Muscle of leg (tissue), 11 donors: ENCODE results near the gene ATAD1. TPM values are rescaled to one million over a fixed set of nuclear protein-coding genes. Genes with fewer than 3 reads are reported as not detected.

Source experiments
- DNase-seq: peaks from one replicate; pipeline ENCODE4 v3.0.0; 2013
- H3K27ac ChIP-seq: one replicate; pipeline ENCODE4 v1.5.1; 2013; ENCODE audit warnings: mild to moderate bottlenecking, low read length, control low read depth
- H3K27me3 ChIP-seq: one replicate; pipeline ENCODE4 v1.6.1; 2013; ENCODE audit warnings: low read length; ENCODE audit not compliant: control insufficient read depth, insufficient read depth
- H3K36me3 ChIP-seq: one replicate; pipeline ENCODE4 v1.6.1; 2013; ENCODE audit warnings: low read length; ENCODE audit not compliant: control insufficient read depth, insufficient read depth
- H3K4me1 ChIP-seq: one replicate; pipeline ENCODE4 v1.6.1; 2013; ENCODE audit warnings: low read length; ENCODE audit not compliant: control insufficient read depth, insufficient read depth
- H3K4me3 ChIP-seq: one replicate; pipeline ENCODE4 v1.5.1; 2013; ENCODE audit warnings: low read length, control low read depth
- H3K9me3 ChIP-seq: replicated peaks from 2 replicates; pipeline ENCODE4 v1.6.1; 2013; ENCODE audit warnings: low read depth, low read length; ENCODE audit not compliant: control insufficient read depth
- WGBS: methylation state at CpG from one replicate; pipeline ENCODE4 v1.1.5; 2013; ENCODE audit warnings: missing lambda C conversion rate; ENCODE audit not compliant: insufficient coverage; 5-methylcytosine and 5-hydroxymethylcytosine counted together
- polyA plus RNA-seq, 8 donors: library from polyadenylated mRNA; unstranded; fragments of 120-200 nt; gene quantifications; one replicate each; pipeline versions ENCODE4 v1.2.1 to v1.2.3, GENCODE V29; 2013; ENCODE audit warnings: inconsistent platforms in 1 of 8, low replicate concordance in 1 of 8; ENCODE audit not compliant: insufficient read length in 8 of 8, insufficient read depth in 1 of 8
- total RNA-seq: library from RNA; stranded (reverse); fragments of 120-200 nt; gene quantifications from one replicate; pipeline ENCODE4 v1.2.4, GENCODE V29; 2013

The ATAD1 gene
- total and polyA plus RNA-seq, 9 donors, result 23.1 to 28.1 (median 26.6) TPM

DNA sequence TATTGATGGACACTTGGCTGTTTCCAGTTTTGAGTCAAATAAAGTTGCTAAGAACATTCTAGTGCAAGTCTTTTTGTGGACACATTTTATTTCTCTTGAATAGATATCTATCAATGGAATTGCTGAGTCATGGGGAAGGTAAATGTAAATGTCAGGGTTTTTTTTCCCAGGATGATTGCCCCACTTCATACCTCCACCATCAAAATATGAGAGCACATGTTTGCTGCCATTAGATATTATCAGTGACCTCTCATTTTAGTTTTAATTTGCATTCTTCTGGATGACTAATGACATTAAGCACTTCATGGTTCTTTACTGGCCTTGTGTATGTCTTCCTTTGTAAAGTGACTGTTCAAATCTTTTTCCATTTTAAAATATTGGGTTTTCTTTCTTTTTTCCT is 112.7 kb downstream of the ATAD1 start:
- no peak overlapping the region for H3K27ac ChIP-seq
- peaks cover 2% of the 10 kb centered on the region for H3K4me1 ChIP-seq
- no peak overlapping the region for H3K4me3 ChIP-seq
- H3K9me3 ChIP-seq, result no peaks in the 10 kb centered on the region
- no peaks in the 10 kb centered on the region for H3K36me3 ChIP-seq
- DNase-seq, result no peak
- H3K27me3 ChIP-seq, result no peaks in the 10 kb centered on the region

GRCh38 chr10:87703771-87704170 is 114.3 kb downstream of the ATAD1 start:
- DNase-seq, result peak; percentile 80
- no CpG with 5 or more reads among the region's 1 CpG for whole genome bisulfite sequencing

DNA sequence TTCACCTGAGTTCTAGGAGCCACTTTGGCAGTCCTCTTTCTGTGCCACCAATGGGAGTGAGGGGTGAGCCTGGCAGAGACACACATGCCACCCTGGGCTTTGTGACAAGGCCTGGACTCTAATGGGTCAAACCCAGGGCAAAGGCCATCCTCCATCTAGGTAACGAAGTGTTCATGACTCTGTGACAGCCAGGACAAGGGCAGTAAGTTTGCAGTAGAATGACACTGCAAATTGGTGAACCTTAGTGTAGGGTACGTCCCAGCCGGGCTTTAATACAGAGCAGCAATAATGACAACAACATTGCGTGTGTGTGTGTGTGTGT is 115.1 kb downstream of the ATAD1 start:
- peaks cover 2% of the 10 kb centered on the region for H3K4me1 ChIP-seq
- no peaks in the 10 kb centered on the region for H3K9me3 ChIP-seq
- no peaks in the 10 kb centered on the region for H3K36me3 ChIP-seq
- no peak overlapping the region for H3K27ac ChIP-seq
- no peak overlapping the region for H3K4me3 ChIP-seq
- H3K27me3 ChIP-seq, result no peaks in the 10 kb centered on the region
- DNase-seq, result no peak
- 100% methylated on average over 1 of the region's 4 CpGs for WGBS

More at GRCh38 chr10:87703771-87704170, 114.3 kb downstream of the ATAD1 start:
- Histone ChIP-seq H3K27me3 (no peaks in the 10 kb centered on the region), H3K4me1 (peaks cover 2% of the 10 kb centered on the region), H3K27ac (no peak overlapping the region), H3K36me3 (no peaks in the 10 kb centered on the region), H3K4me3 (no peak overlapping the region), H3K9me3 (no peaks in the 10 kb centered on the region)

GRCh38 chr10:87702260-87702972 is 115.6 kb downstream of the ATAD1 start:
- Histone ChIP-seq H3K4me3 (no peak overlapping the region), H3K4me1 (peaks cover 2% of the 10 kb centered on the region), H3K9me3 (no peaks in the 10 kb centered on the region), H3K36me3 (no peaks in the 10 kb centered on the region), H3K27me3 (no peaks in the 10 kb centered on the region), H3K27ac (no peak overlapping the region)
- 67% methylated on average over 8 of the region's 9 CpGs for WGBS
- peak; percentile 46 for DNase-seq

Other genes with a start within 250 kb of the ATAD1 start
- gene PAPSS2, start 158.3 kb downstream of the ATAD1 start, total RNA-seq, result 10.9 TPM
- 10 to 100 TPM in 4 of 8 donors, 1 to 10 TPM in 4; 5.8 to 14.5 (median 9.9) TPM for gene PAPSS2, start 158.3 kb downstream of the ATAD1 start, polyA plus RNA-seq
- gene KLLN, start 45.3 kb upstream of the ATAD1 start, total RNA-seq, result 0.22 TPM
- gene KLLN, start 45.3 kb upstream of the ATAD1 start, polyA plus RNA-seq, result under 1 TPM; 0.29 to 0.60 (median 0.36) TPM
- 81.7 TPM for gene PTEN, start 45.4 kb upstream of the ATAD1 start, total RNA-seq
- 10 to 100 TPM; 34.3 to 51.7 (median 41.0) TPM for gene PTEN, start 45.4 kb upstream of the ATAD1 start, polyA plus RNA-seq